ENCODE data around the gene CLIP3. TPM values are rescaled to one million over a fixed set of nuclear protein-coding genes. Genes with fewer than 3 reads are reported as not detected.
"Not testable (repeated sequence)": the region's sequence is repeated elsewhere in the genome, so short reads cannot be mapped to it uniquely, and the experiment has no call there.

The CLIP3 gene, protein sequence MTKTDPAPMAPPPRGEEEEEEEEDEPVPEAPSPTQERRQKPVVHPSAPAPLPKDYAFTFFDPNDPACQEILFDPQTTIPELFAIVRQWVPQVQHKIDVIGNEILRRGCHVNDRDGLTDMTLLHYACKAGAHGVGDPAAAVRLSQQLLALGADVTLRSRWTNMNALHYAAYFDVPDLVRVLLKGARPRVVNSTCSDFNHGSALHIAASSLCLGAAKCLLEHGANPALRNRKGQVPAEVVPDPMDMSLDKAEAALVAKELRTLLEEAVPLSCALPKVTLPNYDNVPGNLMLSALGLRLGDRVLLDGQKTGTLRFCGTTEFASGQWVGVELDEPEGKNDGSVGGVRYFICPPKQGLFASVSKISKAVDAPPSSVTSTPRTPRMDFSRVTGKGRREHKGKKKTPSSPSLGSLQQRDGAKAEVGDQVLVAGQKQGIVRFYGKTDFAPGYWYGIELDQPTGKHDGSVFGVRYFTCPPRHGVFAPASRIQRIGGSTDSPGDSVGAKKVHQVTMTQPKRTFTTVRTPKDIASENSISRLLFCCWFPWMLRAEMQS
- 13.7 TPM for total RNA-seq

DNA sequence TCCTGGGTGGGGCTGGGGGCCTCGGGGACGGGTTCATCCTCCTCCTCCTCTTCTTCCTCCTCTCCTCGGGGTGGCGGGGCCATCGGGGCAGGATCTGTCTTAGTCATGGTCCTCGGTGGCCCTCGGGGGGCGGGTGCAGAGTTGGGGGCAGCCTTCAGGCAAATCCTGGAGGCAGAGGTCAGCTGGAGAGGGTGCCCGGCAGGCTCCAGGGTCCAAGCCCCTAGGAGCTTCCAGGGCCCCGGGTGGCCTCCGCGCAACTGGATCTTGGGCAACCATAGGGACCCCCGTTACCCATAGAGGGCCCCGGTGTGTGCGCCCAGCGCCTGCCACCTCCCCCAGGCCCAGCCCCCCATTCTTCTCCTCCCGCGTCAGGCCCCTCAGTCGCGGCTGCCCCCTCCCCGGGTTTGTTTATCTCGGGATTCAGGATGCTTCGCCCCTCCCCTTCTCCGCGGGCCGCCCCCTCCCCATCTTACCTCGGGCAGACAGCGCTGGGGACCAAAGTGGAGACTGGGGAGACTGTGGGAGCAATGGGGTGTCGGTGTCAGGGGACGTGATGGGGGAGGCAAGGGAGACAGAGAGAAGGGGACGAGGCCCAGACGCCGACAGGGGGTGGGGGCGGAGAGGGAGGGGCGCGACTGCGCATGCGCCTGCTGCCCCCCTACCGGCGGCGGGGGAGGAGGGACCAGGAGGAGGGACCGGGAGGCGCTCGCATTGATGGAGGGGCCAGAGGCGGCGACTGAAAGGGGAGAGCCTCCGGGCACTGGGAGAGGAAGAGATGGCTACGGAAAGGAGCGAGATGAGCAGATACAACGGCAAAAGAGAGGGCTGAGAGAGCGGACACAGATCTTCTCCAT is at the start of gene CLIP3:
Gene CLIP3 (minus strand): TSS at position 623 of the 854 bp plus-strand sequence. CDS start 516 bp downstream, at position 107.
- DNase-seq (ENCODE audit: low read depth in 2 of 3, low spot score in 2 of 3) = peak in 2 of 3 donors; percentile 58 to 67

DNA sequence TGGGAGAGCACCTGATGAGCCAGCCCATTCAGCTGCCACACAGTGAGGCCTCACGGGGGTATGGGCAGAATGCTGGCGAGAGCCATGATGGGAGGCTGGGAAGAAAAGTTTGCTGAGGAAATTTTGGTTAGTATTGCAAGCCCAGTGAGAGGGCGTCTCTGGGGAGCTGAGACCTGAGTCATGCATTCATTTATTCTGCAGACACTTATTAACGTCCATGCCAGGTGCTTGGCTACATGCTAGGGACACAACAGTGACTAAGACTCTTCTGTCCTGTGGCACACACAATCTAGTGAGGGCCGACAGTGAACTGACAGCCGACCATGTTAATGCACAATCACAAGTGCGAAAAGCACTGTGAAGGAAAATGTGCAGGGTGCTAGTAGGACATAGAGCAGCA is 49.2 kb upstream of the CLIP3 start:
- DNase-seq (ENCODE audit: low read depth in 2 of 3, low spot score in 2 of 3) = no peak

DNA sequence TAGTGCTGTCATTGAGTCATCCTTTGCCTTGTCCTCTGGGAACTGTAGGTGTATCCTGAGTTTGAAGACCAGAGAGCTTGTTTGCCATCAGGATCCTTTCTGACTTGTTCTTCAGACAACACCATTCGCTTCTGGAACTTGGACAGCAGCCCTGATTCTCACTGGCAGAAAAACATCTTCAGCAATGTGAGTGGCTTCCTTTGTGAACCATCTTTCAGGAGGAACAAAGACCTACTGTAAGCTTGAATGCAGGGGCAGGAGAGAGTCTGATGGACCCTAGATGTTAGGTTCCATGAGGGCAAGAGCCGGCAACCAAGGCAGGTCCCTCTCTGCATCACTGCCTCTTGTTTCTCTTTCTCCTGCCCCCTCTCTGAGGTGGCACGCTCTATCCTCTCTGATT is 48.7 kb upstream of the CLIP3 start:
- no peak for DNase-seq (ENCODE audit: low read depth in 2 of 3, low spot score in 2 of 3)

DNA sequence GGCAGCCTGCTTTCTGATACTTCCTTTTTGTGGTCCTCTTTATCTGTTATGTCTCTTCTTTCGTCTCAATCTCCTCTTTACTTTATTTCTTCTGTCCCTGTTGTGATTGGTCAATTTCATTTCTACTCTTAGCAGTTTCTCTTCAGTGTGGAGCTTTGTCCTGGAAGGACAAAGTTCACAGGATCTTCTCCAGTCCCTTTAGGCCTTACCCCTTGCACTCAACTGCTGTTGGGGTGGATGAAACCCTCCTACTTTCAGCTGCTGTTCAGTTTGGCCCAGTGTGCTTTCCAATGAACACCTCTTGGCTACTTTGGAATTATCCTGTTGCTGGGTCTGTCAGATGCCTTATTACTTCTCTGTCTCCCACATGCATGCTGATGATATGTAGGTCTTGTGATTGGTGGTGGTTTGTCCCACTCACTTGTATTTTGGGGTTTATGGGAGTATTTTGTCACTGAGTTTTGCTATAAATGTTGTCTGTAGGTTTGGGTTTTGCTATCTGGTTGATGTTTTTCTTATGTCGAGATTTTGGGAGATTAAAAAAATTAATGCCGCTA is 46.8 kb upstream of the CLIP3 start:
- no peak for DNase-seq (ENCODE audit: low read depth in 2 of 3, low spot score in 2 of 3)

DNA sequence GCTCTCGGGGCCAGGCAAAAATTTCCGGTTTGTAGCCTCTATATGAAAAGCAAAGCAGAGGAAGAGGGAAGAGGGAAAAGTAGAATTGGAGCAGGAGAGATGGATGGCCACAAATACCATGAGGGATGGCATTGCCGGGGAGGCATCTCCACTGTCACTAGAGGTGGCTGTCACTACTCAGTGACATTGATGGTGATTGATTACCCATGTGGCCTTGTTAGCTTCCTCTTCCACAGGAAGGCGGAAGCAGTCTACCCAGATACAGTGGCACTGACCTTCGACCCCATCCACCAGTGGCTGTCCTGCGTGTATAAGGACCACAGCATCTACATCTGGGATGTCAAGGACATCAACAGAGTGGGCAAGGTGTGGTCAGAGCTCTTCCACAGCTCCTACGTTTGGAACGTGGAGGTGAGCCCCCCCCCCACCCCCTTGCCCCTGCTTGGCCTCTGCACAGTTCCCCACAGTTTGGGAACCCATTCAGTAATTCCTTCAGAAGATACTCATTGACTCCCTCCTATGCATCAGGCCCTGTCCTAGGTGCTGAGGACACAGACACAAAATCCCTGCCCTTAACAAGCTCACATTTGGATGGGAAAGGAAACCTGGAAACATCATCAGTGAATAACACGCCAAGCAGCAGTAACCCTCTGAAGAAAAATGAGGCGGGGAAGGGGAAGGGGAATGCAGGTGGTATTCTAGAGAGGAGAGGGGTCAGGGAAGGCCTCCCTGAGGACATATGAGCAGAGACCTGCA is 40.6 kb upstream of the CLIP3 start:
- no peak for DNase-seq (ENCODE audit: low read depth in 2 of 3, low spot score in 2 of 3)

DNA sequence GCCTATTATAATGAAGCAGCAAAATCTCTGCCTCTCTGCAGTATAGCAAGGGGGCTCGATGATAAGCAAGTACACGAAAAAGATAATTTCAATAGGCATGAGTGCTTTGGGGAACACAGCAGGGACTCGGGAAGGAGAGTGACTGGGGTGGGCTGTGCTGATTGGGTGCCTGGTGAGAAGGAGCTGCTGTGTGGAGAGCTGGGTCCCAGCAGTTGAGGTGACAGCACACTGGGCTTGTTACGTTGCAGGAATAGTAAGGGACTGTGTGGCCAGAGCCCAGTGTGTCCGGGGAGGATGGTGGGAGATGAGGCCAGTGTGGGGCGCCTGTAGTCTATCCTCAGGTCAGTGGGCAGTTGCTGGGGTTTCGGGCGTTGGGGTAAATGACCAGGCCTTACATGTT is 39.4 kb upstream of the CLIP3 start:
- no peak for DNase-seq (ENCODE audit: low read depth in 2 of 3, low spot score in 2 of 3)

DNA sequence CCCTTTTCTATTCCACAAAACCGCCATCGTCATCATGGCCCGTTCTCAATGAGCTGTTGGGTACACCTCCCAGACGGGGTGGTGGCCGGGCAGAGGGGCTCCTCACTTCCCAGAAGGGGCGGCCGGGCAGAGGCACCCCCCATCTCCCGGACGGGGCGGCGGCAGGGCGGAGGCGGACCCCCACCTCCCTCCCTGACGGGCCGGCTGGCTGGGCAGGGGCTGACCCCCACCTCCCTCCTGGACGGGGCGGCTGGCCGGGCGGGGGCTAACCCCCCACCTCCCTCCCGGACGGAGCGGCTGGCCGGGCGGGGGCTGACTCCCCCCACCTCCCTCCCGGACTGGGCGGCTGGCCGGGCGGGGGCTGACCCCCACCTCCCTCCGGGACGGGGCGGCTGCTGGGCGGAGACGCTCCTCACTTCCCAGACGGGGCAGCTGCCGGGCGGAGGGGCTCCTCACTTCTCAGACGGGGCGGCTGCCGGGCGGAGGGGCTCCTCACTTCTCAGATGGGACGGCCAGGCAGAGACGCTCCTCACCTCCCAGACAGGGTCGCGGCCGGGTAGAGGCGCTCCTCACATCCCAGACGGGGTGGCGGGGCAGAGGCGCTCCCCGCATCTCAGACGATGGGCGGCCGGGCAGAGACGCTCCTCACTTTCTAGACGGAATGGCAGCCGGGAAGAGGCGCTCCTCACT is 36.3 kb upstream of the CLIP3 start:
- not testable (repeated sequence) for DNase-seq (ENCODE audit: low read depth in 2 of 3, low spot score in 2 of 3)

DNA sequence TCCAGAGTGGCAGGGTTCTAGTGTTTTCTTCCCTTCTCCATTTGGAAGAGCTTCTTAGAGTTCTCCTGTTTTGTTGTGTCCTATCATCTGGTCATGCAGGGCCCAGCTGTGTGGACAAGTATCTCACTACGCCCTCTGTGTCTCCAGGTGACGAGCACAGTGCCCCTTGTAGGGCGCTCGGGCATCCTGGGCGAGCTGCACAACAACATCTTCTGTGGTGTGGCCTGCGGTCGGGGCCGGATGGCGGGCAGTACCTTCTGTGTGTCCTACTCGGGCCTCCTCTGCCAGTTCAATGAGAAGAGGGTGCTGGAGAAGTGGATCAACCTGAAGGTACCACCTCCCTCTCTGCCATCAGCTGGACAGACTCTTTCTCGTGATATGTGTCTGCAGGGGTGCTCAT is 35.0 kb upstream of the CLIP3 start:
- no peak for DNase-seq (ENCODE audit: low read depth in 2 of 3, low spot score in 2 of 3)

DNA sequence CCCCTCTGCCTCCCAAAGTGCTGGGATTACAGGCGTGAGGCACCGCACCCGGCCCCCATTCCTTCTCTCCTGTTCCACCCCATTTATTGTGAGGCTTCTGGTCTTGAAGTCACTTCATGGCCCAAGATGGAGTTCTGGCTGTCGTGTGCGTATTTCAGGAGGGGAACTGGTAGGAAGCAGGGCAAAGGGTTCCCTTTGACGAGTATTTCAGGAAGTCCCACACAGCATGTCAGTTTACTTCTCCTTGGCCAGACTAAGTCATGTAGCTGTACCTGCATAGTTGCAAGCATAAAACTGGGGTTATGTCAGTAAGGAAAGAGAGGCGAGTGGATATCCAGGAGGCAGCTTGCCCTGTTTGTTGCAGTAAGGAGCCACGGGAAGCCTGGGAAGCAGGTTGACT is 32.2 kb upstream of the CLIP3 start:
- DNase-seq (ENCODE audit: low read depth in 2 of 3, low spot score in 2 of 3) = no peak

DNA sequence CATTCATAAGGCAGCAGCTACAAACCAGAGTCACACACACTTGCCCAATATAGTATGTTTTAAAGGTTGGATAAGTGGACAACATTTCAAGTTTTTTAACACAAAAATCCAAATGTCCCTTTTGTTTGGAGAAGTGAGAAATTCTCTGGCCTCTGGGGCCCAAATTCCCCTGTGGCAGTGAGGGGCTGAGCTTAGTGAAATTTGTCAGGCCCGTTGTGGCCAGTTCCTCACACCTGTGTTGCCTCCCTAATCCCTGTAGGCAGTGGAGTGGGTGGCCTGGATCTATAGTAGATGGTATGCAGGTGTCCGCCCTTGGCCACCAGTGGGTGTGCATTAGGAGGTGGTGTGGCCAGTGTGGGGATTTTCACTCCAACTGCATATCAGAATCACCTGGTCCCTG is 28.7 kb upstream of the CLIP3 start:
- DNase-seq (ENCODE audit: low read depth in 2 of 3, low spot score in 2 of 3) = no peak

DNA sequence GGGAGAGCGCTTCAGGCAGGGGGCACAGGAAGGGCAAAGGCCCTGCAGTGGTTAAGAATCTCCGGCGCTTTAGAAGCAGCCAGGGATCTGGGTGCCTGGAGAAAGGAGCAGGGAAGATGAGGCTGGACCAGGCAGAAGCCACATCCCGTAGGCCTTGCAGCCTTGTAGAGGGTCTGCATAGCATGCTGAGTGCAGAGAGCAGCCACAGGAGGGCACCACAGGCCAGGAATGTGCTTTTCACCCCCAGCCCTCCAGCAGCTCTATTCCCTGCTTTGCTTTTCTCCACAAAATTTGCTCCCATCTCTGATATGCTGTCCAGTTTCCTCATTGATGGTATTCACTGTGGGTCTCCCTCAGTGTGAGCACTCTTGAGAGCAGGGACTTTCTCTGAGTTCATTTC is 27.8 kb upstream of the CLIP3 start:
- peak in 1 of 3 donors; percentile 33 for DNase-seq (ENCODE audit: low read depth in 2 of 3, low spot score in 2 of 3)

DNA sequence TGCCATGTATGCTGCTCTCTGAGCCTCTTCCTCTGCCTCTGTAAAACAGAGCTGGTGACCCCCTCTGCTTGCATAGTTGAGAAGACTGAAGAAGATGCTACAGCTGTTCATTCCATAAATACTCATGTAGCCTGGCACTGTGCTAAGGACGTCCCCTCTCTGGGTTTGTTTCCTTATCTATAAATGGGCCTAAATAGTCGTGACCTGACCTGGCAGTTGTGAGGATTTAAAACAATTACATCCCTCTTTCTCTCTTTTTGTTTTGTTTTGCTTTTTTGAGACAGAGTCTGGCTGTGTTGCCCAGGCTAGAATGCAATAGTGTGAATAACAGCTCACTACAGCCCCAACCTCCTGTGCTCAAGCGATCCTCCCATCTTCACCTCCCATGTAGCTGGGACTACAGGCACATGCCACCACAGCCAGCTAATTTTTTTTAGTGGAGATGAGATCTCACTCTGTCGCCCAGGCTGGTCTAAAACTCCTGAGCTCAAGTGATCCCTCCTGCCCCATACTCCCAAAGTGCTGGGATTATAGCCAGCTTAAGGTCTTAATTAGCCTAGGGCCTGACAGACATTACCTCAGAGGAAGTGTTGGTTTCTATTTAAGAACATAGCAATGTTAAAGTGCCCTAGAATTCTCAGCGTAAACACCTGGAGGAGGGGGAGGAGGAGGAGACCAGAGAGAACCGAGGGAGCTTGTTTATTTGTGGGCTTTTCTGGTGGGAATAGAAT is 26.7 kb upstream of the CLIP3 start:
- no peak for DNase-seq (ENCODE audit: low read depth in 2 of 3, low spot score in 2 of 3)

DNA sequence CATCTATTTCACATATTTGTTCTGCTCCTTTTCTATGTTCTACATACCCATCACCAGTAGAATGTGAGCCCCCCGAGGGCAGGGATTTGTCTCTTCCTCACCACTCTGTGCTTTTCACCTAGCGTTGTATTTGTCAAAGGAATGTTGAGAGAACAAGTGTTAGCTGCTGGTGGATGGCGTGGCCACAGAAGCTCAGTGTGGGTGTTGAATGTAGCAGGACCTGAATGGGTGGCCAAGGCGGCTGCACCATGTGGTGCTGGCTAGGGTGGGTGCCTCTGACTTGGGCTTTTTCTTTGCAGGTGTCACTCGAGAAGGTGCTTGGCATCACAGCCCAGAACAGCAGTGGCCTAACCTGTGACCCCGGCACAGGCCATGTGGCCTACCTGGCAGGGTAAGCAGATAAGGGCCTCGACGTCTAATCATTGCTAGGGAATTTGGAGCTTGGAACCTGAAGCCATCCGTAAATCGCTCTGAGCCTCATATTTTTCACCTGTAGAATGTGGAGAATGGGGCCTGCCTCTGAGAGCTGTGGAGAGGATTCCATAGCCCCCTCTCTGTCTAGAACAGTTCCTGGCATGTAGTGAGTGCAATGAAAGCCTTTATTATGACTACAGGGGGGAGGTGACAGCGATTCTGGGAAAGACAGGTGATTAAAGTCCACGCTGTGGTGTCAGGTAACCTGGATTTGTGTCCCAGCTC is 26.0 kb upstream of the CLIP3 start:
- no peak for DNase-seq (ENCODE audit: low read depth in 2 of 3, low spot score in 2 of 3)

DNA sequence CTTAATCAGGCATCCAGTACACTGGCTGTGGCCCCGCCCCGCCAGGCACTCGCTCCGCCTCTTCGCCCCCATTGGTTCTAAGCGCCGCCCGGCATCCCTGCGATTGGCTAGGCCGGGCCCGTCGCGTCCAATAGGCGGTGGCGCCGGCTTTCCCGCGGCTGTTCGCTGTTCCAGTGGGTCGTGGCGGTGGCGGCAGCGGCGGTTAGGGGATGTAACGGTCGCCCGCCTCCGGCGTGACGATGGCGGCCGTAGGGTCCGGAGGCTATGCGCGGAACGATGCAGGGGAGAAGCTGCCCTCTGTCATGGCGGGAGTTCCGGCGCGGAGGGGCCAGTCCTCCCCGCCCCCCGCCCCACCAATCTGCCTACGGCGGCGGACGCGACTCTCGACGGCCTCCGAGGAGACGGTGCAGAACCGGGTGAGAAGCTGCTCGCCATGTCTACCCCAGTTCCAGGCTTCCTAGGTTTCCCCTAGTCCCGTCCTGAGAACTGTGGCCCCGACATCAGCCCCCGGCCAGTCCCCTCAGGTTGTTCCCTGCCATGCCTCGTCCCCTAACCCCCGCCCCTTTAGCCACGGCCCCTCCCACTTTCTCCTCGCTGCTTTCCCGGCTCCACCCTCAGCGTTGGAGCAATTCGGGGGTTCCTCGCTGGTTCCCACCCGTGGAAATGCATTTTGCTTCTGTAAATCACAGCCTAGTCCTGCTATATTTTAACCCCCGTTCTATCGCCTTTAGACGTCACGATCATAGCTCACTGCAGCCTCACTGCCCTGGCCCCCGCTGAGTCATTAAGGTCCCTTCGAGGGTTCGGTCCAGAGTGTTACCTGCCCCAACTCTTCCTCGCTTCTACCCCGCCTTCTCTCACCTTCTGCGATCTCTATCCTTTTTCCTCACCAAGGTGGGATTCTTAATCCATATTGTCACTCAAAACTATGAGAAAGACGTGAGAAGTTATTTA is 22.3 kb upstream of the CLIP3 start, which contains the start of gene WDR62:
Gene WDR62 (plus strand): TSS at position 165 of the 954 bp plus-strand sequence. CDS start 75 bp downstream, at position 240.
- DNase-seq (ENCODE audit: low read depth in 2 of 3, low spot score in 2 of 3) = peak in 2 of 3 donors; percentile 26 to 96

DNA sequence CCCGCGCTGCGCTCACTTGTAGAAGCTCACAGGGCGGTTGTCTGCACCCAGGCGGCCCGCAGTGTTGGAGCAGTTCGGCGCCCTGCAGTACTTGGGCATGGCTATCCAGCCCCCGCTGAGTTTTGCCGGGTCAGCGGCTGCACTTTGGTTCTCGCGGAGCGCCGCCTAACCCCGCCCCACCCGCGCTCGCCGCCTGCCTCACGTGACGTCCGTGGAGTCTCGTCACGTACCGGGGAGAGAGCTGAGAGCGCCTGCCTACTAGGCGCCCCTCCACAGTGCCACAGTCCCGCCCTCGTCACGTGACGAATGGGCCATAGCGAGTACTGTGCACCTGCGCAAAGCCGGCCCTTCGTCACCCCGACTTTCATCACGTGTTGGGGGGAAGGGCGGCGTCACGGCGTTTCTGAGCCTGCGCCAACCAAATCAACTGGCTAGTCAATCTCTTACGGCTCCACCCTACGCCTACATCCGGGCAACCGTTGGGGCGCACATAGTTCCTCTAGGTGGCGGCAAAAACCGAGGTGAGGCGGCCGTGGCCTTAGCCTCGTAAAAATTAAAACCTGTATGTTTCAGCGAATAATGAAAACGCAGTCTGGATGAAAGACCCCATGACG is 21.6 kb upstream of the CLIP3 start, which contains the start of gene THAP8:
Gene THAP8 (minus strand): TSS at position 167 of the 614 bp plus-strand sequence. CDS start 68 bp downstream, at position 99.
- peak; percentile 97 to 100 (median 100) for DNase-seq (ENCODE audit: low read depth in 2 of 3, low spot score in 2 of 3)

DNA sequence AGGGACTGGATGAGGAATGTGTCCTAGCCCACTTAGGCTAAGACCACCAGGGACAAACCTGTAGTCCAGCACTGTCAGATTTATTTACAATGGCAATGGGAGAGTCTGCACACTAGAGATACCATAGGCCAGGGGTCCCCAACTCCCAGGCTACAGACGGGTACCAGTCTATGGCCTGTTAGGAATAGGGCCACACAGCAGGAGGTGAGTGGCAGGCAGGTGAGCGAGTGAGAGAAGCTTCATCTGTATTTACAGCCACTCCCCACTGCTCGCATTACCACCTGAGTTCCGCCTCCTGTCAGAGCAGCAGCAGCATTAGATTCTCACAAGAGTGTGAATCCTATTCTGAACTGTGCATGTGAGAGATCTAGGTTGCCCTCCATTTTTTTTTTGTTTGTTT is 19.0 kb upstream of the CLIP3 start:
- no peak for DNase-seq (ENCODE audit: low read depth in 2 of 3, low spot score in 2 of 3)

DNA sequence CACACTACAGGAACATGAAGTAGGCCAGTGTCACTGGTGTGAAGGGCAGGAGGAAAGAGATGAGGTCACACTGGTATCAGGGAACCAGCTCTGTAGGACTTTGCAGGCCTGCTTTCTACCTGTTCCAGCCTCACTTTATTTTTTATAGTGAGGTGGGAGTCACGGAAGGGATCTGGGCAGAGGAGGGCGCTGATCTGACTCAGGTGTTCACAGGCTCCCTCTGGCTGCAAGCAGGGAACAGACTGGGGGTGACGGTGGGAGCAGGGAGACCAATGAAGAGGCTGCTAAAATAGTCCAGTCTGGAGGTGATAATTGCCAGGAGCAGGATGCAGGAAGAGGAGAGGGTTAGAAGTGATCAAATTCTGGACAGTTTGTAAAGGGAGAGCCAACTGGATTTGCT is 18.6 kb upstream of the CLIP3 start:
- no peak for DNase-seq (ENCODE audit: low read depth in 2 of 3, low spot score in 2 of 3)
